ENCODE data around the gene PSMA2.

DNA sequence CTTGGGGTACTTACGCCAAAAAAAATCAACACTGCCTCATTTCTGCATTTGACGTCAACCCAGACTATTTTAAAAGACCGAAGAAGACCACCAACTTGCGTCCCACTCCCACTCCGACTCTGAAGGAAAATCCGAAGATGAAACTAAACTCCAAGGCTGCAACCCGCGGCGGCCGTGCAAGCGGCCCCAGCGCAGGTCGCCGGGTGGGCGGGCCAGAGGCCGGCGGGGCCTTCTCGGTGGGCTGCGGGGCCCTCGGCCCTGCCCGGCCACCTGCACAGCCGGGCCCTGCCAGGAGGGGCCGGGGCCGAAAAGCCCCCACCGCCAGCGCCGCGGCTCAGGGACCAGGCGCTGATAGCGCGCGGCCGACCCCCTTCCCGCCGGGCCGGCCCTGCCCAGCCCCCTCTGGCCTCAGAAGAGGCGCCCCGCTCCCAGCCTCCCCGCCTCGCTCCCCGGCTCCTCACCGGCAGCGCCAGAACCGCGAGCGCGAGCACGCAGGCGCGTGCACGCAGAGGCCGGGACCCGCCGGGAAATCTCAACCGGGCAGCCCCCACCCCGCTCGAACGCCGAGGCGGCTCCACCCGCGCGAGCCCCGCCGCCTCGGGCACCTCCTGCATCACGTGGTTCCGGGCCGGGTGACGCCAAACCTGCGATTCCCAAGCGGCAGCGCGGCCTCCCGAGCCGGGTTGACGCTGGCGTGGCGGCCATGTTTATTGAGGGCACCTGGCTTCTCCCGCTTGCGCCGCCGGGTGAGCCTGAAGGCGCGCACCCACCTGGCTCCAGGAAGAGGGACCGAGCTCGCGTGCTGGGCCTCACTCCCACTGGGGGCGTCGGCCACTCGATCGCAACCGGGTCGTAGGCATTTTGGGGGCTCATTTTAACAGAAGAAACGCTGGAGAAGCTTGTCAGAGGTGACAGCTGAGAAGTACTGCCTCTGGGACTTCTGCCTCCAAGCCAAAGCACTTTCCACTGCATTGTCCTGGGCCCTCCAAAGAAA, 20.2 kb downstream of the PSMA2 start, which contains the start of gene C7orf25:
- peak; percentile 59 for TF ChIP-seq POLR2A (IDR thresholded peaks at IDR 0.05)
- TF ChIP-seq, protein P1, sequence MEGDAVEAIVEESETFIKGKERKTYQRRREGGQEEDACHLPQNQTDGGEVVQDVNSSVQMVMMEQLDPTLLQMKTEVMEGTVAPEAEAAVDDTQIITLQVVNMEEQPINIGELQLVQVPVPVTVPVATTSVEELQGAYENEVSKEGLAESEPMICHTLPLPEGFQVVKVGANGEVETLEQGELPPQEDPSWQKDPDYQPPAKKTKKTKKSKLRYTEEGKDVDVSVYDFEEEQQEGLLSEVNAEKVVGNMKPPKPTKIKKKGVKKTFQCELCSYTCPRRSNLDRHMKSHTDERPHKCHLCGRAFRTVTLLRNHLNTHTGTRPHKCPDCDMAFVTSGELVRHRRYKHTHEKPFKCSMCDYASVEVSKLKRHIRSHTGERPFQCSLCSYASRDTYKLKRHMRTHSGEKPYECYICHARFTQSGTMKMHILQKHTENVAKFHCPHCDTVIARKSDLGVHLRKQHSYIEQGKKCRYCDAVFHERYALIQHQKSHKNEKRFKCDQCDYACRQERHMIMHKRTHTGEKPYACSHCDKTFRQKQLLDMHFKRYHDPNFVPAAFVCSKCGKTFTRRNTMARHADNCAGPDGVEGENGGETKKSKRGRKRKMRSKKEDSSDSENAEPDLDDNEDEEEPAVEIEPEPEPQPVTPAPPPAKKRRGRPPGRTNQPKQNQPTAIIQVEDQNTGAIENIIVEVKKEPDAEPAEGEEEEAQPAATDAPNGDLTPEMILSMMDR (IDR thresholded peaks at IDR 0.05), result no peak

All from right lobe of liver (tissue), 4 donors.